H7 (cell line): Measurements from ENCODE around the gene ADAMTSL5. TPM values are rescaled to one million over a fixed set of nuclear protein-coding genes. Genes with fewer than 3 reads are reported as not detected.

Source experiments
- DNase-seq: peaks from one replicate; pipeline ENCODE4 v3.0.0; 2012
- H3K27me3 ChIP-seq: 2 replicates; pipeline ENCODE4 v1.6.0; 2011; ENCODE audit warnings: mild to moderate bottlenecking, low read length; ENCODE audit not compliant: control insufficient read depth, insufficient read depth
- H3K36me3 ChIP-seq: replicated peaks from 2 replicates; pipeline ENCODE4 v1.5.1; 2011; ENCODE audit warnings: low read length; ENCODE audit not compliant: control insufficient read depth, insufficient read depth
- H3K4me3 ChIP-seq: 2 replicates; pipeline ENCODE4 v1.5.1; 2011; ENCODE audit warnings: low read depth, mild to moderate bottlenecking, control low read depth, low read length, moderate library complexity; ENCODE audit not compliant: insufficient read depth
- total RNA-seq: library from RNA; depleted of rRNA; stranded (reverse); fragments of >200 nt; shearing (Covaris generic); gene quantifications from 2 replicates; pipeline ENCODE4 v1.2.3, GENCODE V29; 2014; rRNA removed

The ADAMTSL5 gene, protein sequence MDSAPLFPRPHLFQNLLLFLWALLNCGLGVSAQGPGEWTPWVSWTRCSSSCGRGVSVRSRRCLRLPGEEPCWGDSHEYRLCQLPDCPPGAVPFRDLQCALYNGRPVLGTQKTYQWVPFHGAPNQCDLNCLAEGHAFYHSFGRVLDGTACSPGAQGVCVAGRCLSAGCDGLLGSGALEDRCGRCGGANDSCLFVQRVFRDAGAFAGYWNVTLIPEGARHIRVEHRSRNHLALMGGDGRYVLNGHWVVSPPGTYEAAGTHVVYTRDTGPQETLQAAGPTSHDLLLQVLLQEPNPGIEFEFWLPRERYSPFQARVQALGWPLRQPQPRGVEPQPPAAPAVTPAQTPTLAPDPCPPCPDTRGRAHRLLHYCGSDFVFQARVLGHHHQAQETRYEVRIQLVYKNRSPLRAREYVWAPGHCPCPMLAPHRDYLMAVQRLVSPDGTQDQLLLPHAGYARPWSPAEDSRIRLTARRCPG
- total RNA-seq = 0.21 and 0.52 TPM in 2 replicates

- Histone ChIP-seq H3K36me3 (no peaks in the 10 kb centered on the region), H3K4me3 (peak within 1 kb of the TSS; percentile 39), H3K27me3 (peaks cover 37% of the 10 kb centered on the region)
- DNase-seq = peak; percentile 90
These were observed at the start of gene ADAMTSL5 for GRCh38 chr19:1512671-1513498. Gene ADAMTSL5 (minus strand): TSS chr19:1513019. CDS start chr19:1510943, 2,076 bp downstream.

DNA sequence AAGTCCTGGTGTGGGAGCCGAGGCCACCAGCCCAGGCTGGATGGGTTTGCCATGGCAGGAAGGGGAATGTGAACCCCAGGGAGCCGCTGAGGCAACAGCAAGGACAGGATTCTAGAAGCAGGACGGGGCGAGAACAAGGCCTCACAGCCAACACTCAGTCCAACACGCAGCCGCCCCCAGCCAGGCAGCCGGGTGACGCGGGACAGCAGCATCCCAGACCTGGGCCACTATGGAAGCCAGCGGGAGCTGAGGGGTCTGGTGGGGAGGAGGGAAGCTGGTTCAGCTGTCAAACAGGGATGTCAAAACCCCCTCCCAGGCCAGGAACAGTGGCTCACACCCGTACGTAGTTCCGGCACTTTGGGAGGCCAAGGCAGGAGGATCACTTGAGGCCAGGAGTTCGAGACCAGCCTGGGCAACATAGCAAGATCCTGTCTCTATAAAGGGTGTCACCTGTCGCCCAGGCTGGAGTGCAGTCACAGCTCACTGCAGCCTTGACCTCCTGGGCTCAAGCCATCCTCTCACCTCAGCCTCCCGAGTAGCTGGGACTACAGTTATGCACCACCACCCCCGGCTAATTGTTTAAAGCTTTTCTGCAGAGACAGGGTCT lies 48.5 kb upstream of the ADAMTSL5 start:
- Histone ChIP-seq H3K36me3 (peaks cover 2% of the 10 kb centered on the region), H3K4me3 (no peak overlapping the region), H3K27me3 (no peaks in the 10 kb centered on the region)
- no peak for DNase-seq

GRCh38 chr19:1560286-1560882 lies 47.6 kb upstream of the ADAMTSL5 start:
- H3K27me3 ChIP-seq = no peaks in the 10 kb centered on the region
- DNase-seq = peak; percentile 65
- H3K36me3 ChIP-seq = peaks cover 2% of the 10 kb centered on the region
- H3K4me3 ChIP-seq = no peak overlapping the region

DNA sequence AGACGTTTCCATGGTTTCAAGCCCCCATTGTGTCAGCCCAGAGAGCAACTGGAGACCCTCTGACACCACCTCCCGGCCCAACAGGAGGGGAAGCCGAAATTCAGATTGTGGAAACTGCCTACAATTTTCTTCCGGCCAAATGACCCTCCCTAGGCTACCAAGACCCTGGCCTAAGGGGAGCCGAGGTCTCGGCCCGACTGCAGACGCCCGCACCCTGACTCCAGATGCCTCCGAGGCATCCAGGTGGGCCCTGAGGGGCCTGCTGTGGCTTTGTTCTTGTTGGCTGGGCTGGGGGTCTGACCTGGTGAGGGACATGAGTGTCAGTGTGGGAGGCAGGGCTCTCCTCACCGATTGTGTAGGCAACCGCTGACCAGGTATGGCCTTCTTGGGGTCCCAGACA lies 45.7 kb upstream of the ADAMTSL5 start:
- no peak overlapping the region for H3K4me3 ChIP-seq
- H3K27me3 ChIP-seq = no peaks in the 10 kb centered on the region
- DNase-seq = peak; percentile 58
- H3K36me3 ChIP-seq = no peaks in the 10 kb centered on the region; the same call in 1 of the 2 replicates

- Histone ChIP-seq H3K4me3 (no peak overlapping the region), H3K36me3 (no peaks in the 10 kb centered on the region; the same call in 1 of the 2 replicates), H3K27me3 (no peaks in the 10 kb centered on the region)
- DNase-seq = no peak
These were observed 43.7 kb upstream of the ADAMTSL5 start for GRCh38 chr19:1556390-1557070.

- no peak overlapping the region for H3K4me3 ChIP-seq
- peak; percentile 64 for DNase-seq
- H3K27me3 ChIP-seq = no peaks in the 10 kb centered on the region
- no peaks in the 10 kb centered on the region; the same call in 1 of the 2 replicates for H3K36me3 ChIP-seq
These were observed 42.9 kb upstream of the ADAMTSL5 start for GRCh38 chr19:1555487-1556389.

DNA sequence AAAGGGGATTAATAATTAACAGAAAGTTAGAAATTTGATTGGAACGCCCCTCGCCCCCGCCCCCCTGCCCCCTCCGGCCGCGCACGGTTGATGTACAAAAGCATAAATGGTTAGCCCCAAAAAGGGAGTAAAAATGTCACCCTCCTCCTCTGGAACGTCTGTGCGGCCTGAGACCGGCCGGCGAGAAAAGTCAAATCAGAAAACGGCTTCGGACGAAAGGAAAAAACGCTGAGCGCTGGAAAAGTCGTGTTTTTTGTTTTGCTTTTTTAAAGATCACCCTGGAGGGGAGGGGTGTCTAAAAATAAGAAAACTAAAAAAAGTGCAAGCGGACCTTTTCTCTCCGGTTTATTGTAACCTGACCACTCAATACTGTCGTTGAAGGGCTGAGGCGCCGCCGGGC lies 42.1 kb upstream of the ADAMTSL5 start:
- no peak for DNase-seq
- Histone ChIP-seq H3K4me3 (no peak overlapping the region), H3K27me3 (no peaks in the 10 kb centered on the region), H3K36me3 (no peaks in the 10 kb centered on the region; the same call in 1 of the 2 replicates)

- Histone ChIP-seq H3K4me3 (no peak overlapping the region), H3K36me3 (no peaks in the 10 kb centered on the region; the same call in 1 of the 2 replicates), H3K27me3 (no peaks in the 10 kb centered on the region)
- no peak for DNase-seq
These were observed 40.6 kb upstream of the ADAMTSL5 start for GRCh38 chr19:1553415-1553814.

GRCh38 chr19:1551068-1552040 lies 38.5 kb upstream of the ADAMTSL5 start:
- H3K4me3 ChIP-seq = no peak overlapping the region
- H3K36me3 ChIP-seq = no peaks in the 10 kb centered on the region; the same call in 1 of the 2 replicates
- H3K27me3 ChIP-seq = no peaks in the 10 kb centered on the region
- DNase-seq = no peak

DNA sequence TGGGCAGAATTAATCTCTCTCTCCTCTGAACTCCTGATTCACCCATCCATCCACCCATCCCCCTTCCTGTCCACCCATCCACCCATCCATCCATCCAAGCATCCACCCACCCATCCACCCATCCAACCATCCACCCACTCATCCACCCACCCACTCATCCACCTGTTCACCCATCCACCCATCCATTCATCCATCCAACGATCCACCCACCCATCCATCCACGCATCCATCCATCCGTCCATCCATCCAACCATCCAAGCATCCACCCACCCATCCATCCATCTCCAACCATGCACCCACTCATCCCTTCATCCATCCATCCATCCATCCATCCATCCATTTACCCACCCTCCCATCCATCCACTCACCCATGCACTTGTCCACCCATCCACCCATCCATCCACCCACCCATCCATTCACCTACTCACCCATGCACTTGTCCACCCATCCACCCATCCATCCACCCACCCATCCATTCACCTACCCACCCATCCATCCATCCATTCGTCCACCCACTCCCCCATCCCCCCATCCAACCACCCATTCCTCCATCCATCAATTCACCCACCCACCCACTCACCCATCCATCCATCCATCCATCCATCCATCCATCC lies 36.6 kb upstream of the ADAMTSL5 start:
- H3K36me3 ChIP-seq = no peaks in the 10 kb centered on the region; the same call in 1 of the 2 replicates
- peaks cover 3% of the 10 kb centered on the region for H3K27me3 ChIP-seq
- no peak overlapping the region for H3K4me3 ChIP-seq
- DNase-seq = no peak

DNA sequence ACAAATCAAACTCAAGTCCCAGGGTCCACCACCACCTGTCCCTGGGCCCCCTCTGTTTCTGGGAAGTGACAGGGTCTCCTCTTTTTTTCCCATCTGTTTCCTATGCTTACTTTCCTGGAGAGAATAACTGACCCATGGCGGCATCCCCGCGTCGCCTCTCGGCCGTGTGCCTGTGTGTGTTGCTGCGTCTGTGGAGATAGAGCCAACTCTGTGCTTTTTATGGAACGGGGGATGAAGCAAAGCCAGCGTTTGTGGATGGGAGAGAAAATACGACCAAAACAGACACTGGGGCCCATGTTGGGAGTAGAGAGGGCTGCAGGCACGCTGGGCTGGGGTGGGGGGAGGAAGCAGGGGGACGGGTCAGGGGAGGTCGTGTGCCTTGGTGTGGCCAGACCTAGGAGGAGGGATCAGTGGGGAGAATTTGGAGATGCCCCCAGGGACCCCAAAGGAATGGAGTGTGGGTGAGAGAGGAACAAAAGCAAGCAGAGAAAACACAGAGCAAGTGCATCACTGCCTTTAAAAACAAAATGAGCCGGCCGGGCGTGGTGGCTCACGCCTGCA lies 27.6 kb upstream of the ADAMTSL5 start:
- Histone ChIP-seq H3K36me3 (no peaks in the 10 kb centered on the region), H3K4me3 (peak overlapping the region; percentile 21), H3K27me3 (peaks cover 2% of the 10 kb centered on the region; the same call in 1 of the 2 replicates)
- DNase-seq = peak; percentile 66
